ENCODE data around the gene DCXR. TPM values are rescaled to one million over a fixed set of nuclear protein-coding genes. Genes with fewer than 3 reads are reported as not detected.

Gene DCXR
- total RNA-seq, 1 experiment from 2014 or later: 306 TPM

- Histone ChIP-seq H3K4me3 (replicated peaks in 1 of 2; ENCODE audit: low read depth in 1 of 2, low read length in 2 of 2) (no peak overlapping the region), H3K27me3 (ENCODE audit: insufficient read depth, low read length) (no peaks in the 10 kb centered on the region), H3K27ac (ENCODE audit: low read depth, low read length) (peak overlapping the region; percentile 19; the same call in 1 of the 2 replicates), H3K36me3 (ENCODE audit: control insufficient read depth in 1 of 2, insufficient read depth in 2 of 2, low read length in 2 of 2) (peaks cover 15 to 59% of the 10 kb centered on the region in 2 experiments), H3K9me3 (ENCODE audit: control insufficient read depth in 1 of 2, insufficient read depth in 1 of 2, low read depth in 1 of 2, low read length in 2 of 2) (no peaks in the 10 kb centered on the region), H2AFZ (ENCODE audit: low read depth, low read length, poor library complexity, severe bottlenecking) (no peak overlapping the region), H3K9ac (ENCODE audit: low read length) (no peak overlapping the region), H3K9me2 (ENCODE audit: insufficient read depth) (no peaks in the 10 kb centered on the region), H3K79me2 (ENCODE audit: insufficient read depth, low read length) (peaks cover 35% of the 10 kb centered on the region), H3K4me2 (ENCODE audit: low read length) (no peak overlapping the region), H4K20me1 (ENCODE audit: insufficient read depth) (no peaks in the 10 kb centered on the region; the same call in 1 of the 2 replicates), H3K4me1 (ENCODE audit: control insufficient read depth in 1 of 2, insufficient read depth in 2 of 2, low read length in 2 of 2) (peaks cover 11 to 22% of the 10 kb centered on the region in 2 experiments; a peak in 3 of 4 replicates)
- POLR2A ChIA-PET: no interaction called here
- RAD21 ChIA-PET (ENCODE audit: low non-redundant PET in 1 of 2, low total read pairs in 2 of 2, uncharacterized antibody in 2 of 2, unreplicated experiment in 2 of 2): no interaction called here
- no peak for ATAC-seq
- no peak for TF ChIP-seq CEBPB (IDR thresholded peaks at IDR 0.05; ENCODE audit: low read depth)
- TF ChIP-seq POLR2A (IDR thresholded peaks at IDR 0.05; ENCODE audit: borderline replicate concordance, extremely low read depth, insufficient read depth, insufficient read length): no peak
- no peak for TF ChIP-seq ELF1 (IDR thresholded peaks at IDR 0.05; ENCODE audit: borderline replicate concordance, low read depth)
- TF ChIP-seq JUND (IDR thresholded peaks at IDR 0.05): no peak
- no peak for TF ChIP-seq RAD21 (IDR thresholded peaks at IDR 0.05; ENCODE audit: low read depth)
- no peak for TF ChIP-seq EZH2phosphoT487 (IDR thresholded peaks at IDR 0.05; ENCODE audit: borderline replicate concordance)
- no peak for TF ChIP-seq FOSL1 (IDR thresholded peaks at IDR 0.05; ENCODE audit: low read depth)
- no peak for TF ChIP-seq ZFX (IDR thresholded peaks at IDR 0.05)
- no peak for TF ChIP-seq POLR2AphosphoS5 (IDR thresholded peaks at IDR 0.05; ENCODE audit: low read depth, low read length)
- TF ChIP-seq EGR1 (IDR thresholded peaks at IDR 0.05; ENCODE audit: low read depth): no peak
- no peak for TF ChIP-seq CBX3 (IDR thresholded peaks at IDR 0.05; ENCODE audit: low read depth)
- CTCF ChIA-PET: no interaction called here
- intact Hi-C loops (cut with micrococcal nuclease): no loop called here
- BruUV-seq (replicated peaks): no TSS peak
- DNase-seq (ENCODE audit: low read depth, low spot score): no peak
These were observed 25.5 kb upstream of the DCXR start for GRCh38 chr17:82062984-82063368.

- no peak overlapping the region for H2AFZ ChIP-seq (ENCODE audit: low read depth, low read length, poor library complexity, severe bottlenecking)
- no peaks in the 10 kb centered on the region for H3K9me3 ChIP-seq (ENCODE audit: control insufficient read depth in 1 of 2, insufficient read depth in 1 of 2, low read depth in 1 of 2, low read length in 2 of 2)
- H3K27ac ChIP-seq (ENCODE audit: low read depth, low read length): peak overlapping the region; percentile 19; the same call in 1 of the 2 replicates
- RAD21 ChIA-PET (ENCODE audit: low non-redundant PET in 1 of 2, low total read pairs in 2 of 2, uncharacterized antibody in 2 of 2, unreplicated experiment in 2 of 2): no interaction called here
- H3K27me3 ChIP-seq (ENCODE audit: insufficient read depth, low read length): no peaks in the 10 kb centered on the region
- peaks cover 35% of the 10 kb centered on the region for H3K79me2 ChIP-seq (ENCODE audit: insufficient read depth, low read length)
- TF ChIP-seq EGR1 (IDR thresholded peaks at IDR 0.05; ENCODE audit: low read depth) (no peak), SIN3A (IDR thresholded peaks at IDR 0.05; ENCODE audit: low read depth) (no peak), CEBPB (IDR thresholded peaks at IDR 0.05; ENCODE audit: low read depth) (no peak), ATF3 (IDR thresholded peaks at IDR 0.05) (no peak), CTCF (IDR thresholded peaks at IDR 0.05 in 2 of 3, conservative IDR thresholded peaks at IDR 0.05 in 1 of 3; ENCODE audit: borderline replicate concordance in 1 of 3, insufficient read depth in 1 of 3, low read depth in 2 of 3, low read length in 2 of 3) (peak in 2 of 3 experiments; percentile 16 to 20; a peak in 1 of 6 replicates), JUND (IDR thresholded peaks at IDR 0.05) (no peak), MAX (IDR thresholded peaks at IDR 0.05) (no peak)
- peaks cover 18 to 65% of the 10 kb centered on the region in 2 experiments for H3K36me3 ChIP-seq (ENCODE audit: control insufficient read depth in 1 of 2, insufficient read depth in 2 of 2, low read length in 2 of 2)
- no peak for ATAC-seq
- no peak for DNase-seq (ENCODE audit: low read depth, low spot score)
- no peak overlapping the region for H3K4me3 ChIP-seq (replicated peaks in 1 of 2; ENCODE audit: low read depth in 1 of 2, low read length in 2 of 2)
- POLR2A ChIA-PET: no interaction called here
- intact Hi-C loops (cut with micrococcal nuclease): no loop called here
- H3K4me2 ChIP-seq (ENCODE audit: low read length): no peak overlapping the region
- H3K9me2 ChIP-seq (ENCODE audit: insufficient read depth): no peaks in the 10 kb centered on the region
- CTCF ChIA-PET: no interaction called here
- H3K9ac ChIP-seq (ENCODE audit: low read length): no peak overlapping the region
- no TSS peak for BruUV-seq (replicated peaks)
- peaks cover 11 to 22% of the 10 kb centered on the region in 2 experiments; a peak in 3 of 4 replicates for H3K4me1 ChIP-seq (ENCODE audit: control insufficient read depth in 1 of 2, insufficient read depth in 2 of 2, low read length in 2 of 2)
- no peaks in the 10 kb centered on the region; the same call in 1 of the 2 replicates for H4K20me1 ChIP-seq (ENCODE audit: insufficient read depth)
These were observed 24.8 kb upstream of the DCXR start for GRCh38 chr17:82062076-82062983.
